ENCODE results near the gene EHHADH. TPM values are rescaled to one million over a fixed set of nuclear protein-coding genes. Genes with fewer than 3 reads are reported as not detected.
A peak's percentile ranks its signal among the peaks of the same experiment; 100 is the strongest.
"Not testable (repeated sequence)": the region's sequence is repeated elsewhere in the genome, so short reads cannot be mapped to it uniquely, and the experiment has no call there.

Gene EHHADH
- total RNA-seq (10 to 100 TPM in 1 of 6 donors, 1 to 10 TPM in 5; 6.1 to 10.4 (median 7.3) TPM), polyA plus RNA-seq (1 to 10 TPM; 2.6 to 3.6 TPM)

DNA sequence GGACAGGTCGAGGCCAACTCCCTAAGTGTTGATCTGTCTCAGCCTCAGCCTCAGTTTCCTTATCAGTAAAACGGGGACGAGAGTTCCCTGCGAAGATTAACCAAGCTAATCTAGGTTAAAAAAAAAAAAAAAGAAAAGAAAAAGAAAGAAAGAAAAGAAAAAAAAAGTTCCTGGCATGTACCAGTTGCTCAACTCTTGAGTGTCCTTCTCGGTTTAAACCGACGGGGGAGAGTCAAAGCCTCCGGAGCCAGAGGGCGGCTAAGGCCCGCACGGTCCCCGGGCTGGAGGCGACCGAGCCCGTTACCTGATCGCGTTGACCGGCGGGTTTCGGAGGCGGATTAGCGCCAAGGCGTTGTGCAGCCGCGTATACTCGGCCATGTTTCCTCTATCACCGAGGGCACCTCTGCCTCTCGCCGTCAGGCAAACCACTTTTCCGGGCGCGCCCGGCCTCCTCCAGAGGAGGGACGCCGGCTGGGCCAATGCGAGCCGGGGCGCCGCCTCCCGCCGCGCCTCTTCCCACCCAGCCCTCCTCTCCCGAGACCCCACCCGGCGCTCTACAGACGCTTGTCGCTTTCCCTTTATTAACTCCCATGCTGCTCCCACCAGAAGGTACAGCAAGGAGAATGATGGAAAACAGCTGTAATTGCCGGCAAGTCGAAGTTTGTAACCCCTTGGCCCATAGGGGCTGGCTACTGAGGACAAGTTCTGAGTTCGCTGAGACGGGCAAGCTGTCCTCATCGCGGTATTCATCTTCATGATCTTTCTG lies at the start of gene EHHADH:
Gene EHHADH, minus strand, starts transcription at position 405 of the 766 bp plus-strand sequence. Its CDS starts 27 bp downstream, at position 378.
- FAIRE-seq (no peak), ATAC-seq (peak; percentile 99), DNase-seq (peak; percentile 78 to 94 (median 83))
- 1 to 2% methylated on average over 47 to 53 of the region's 53 CpGs for WGBS, 2 donors
- TF ChIP-seq, protein P1, sequence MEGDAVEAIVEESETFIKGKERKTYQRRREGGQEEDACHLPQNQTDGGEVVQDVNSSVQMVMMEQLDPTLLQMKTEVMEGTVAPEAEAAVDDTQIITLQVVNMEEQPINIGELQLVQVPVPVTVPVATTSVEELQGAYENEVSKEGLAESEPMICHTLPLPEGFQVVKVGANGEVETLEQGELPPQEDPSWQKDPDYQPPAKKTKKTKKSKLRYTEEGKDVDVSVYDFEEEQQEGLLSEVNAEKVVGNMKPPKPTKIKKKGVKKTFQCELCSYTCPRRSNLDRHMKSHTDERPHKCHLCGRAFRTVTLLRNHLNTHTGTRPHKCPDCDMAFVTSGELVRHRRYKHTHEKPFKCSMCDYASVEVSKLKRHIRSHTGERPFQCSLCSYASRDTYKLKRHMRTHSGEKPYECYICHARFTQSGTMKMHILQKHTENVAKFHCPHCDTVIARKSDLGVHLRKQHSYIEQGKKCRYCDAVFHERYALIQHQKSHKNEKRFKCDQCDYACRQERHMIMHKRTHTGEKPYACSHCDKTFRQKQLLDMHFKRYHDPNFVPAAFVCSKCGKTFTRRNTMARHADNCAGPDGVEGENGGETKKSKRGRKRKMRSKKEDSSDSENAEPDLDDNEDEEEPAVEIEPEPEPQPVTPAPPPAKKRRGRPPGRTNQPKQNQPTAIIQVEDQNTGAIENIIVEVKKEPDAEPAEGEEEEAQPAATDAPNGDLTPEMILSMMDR (IDR thresholded peaks at IDR 0.05), result no peak
- intact Hi-C loops (cut with DNase I), result no loop called here
- Histone ChIP-seq H3K4me1 (peaks cover 8 to 18% (median 9%) of the 10 kb centered on the region in 3 donors), H3K27me3 (no peaks in the 10 kb centered on the region), H3K36me3 (no peaks in the 10 kb centered on the region), H3K9me3 (no peaks in the 10 kb centered on the region), H3K4me3 (peak within 1 kb of the TSS; percentile 43 to 69 (median 54)), H3K27ac (peak within 1 kb of the TSS; percentile 5 to 65 (median 62))

GRCh38 chr3:185299918-185300426 lies 46.1 kb upstream of the EHHADH start:
- WGBS, 2 donors, result 94% methylated on average over 10 of the region's 10 CpGs
- not testable (repeated sequence) for FAIRE-seq

GRCh38 chr3:185297867-185298266 lies 44.0 kb upstream of the EHHADH start:
- Histone ChIP-seq H3K27me3 (no peaks in the 10 kb centered on the region), H3K9me3 (no peaks in the 10 kb centered on the region), H3K4me3 (no peak overlapping the region), H3K36me3 (no peaks in the 10 kb centered on the region), H3K4me1 (no peaks in the 10 kb centered on the region), H3K27ac (no peak overlapping the region)
- FAIRE-seq, result no peak
- intact Hi-C loops (cut with DNase I), result no loop called here
- TF ChIP-seq, protein P1 (IDR thresholded peaks at IDR 0.05), result no peak
- no peak for ATAC-seq
- WGBS, 2 donors, result 73 to 88% methylated on average over 3 of the region's 3 CpGs
- no peak for DNase-seq

More at GRCh38 chr3:185299918-185300426, 46.1 kb upstream of the EHHADH start:
- intact Hi-C loops (cut with DNase I); H3K9me3 ChIP-seq; H3K36me3 ChIP-seq; H3K4me1 ChIP-seq; H3K27me3 ChIP-seq; ATAC-seq; DNase-seq; H3K27ac ChIP-seq; H3K4me3 ChIP-seq: not testable (repeated sequence)

DNA sequence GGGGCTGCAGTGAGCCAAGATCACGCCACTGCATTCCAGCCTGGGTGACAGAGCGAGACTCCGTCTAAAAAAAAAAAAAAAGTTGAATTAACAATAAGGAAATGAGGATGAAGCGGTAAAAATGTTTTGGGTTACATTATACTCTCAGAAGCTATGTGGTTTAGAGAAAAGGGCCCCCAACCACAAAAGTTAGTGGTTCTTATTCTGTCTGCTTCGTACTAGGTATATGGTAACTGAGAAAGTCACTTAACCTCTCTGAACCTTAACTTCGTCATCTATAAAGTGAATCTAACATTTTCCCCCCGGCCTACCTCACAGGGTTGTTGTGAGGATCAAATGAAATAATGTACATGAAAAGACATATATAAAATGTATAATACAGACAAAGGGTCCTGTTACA lies 38.4 kb upstream of the EHHADH start:
- Histone ChIP-seq H3K4me3 (no peak overlapping the region), H3K36me3 (no peaks in the 10 kb centered on the region), H3K4me1 (no peaks in the 10 kb centered on the region), H3K27me3 (no peaks in the 10 kb centered on the region), H3K9me3 (no peaks in the 10 kb centered on the region), H3K27ac (no peak overlapping the region)
- FAIRE-seq (no peak), ATAC-seq (no peak), DNase-seq (no peak)
- TF ChIP-seq, protein P1 (IDR thresholded peaks at IDR 0.05), result no peak
- intact Hi-C loops (cut with DNase I), result no loop called here
- 96 to 99% methylated on average over 7 of the region's 7 CpGs for WGBS, 2 donors

- TF ChIP-seq, protein P1 (IDR thresholded peaks at IDR 0.05), result no peak
- intact Hi-C loops (cut with DNase I), result no loop called here
- Histone ChIP-seq H3K27ac (no peak overlapping the region), H3K36me3 (no peaks in the 10 kb centered on the region), H3K9me3 (no peaks in the 10 kb centered on the region), H3K27me3 (no peaks in the 10 kb centered on the region), H3K4me3 (no peak overlapping the region), H3K4me1 (no peaks in the 10 kb centered on the region)
- DNase-seq, result no peak
- no peak for ATAC-seq
- FAIRE-seq, result no peak
- WGBS, 2 donors, result 57 to 63% methylated on average over 3 of the region's 3 CpGs
Observed at GRCh38 chr3:185290266-185290665, 36.4 kb upstream of the EHHADH start.
